ENCODE measurements around the gene CHID1. TPM values are rescaled to one million over a fixed set of nuclear protein-coding genes. Genes with fewer than 3 reads are reported as not detected.
A peak's percentile ranks its signal among the peaks of the same experiment; 100 is the strongest.

Gene CHID1
- total and polyA plus RNA-seq, 9 of the 15 experiments (the other 6 are each of a cell fraction or from before 2014, with no cell fraction given) = 15.1 to 108 (median 39.8) TPM

DNA sequence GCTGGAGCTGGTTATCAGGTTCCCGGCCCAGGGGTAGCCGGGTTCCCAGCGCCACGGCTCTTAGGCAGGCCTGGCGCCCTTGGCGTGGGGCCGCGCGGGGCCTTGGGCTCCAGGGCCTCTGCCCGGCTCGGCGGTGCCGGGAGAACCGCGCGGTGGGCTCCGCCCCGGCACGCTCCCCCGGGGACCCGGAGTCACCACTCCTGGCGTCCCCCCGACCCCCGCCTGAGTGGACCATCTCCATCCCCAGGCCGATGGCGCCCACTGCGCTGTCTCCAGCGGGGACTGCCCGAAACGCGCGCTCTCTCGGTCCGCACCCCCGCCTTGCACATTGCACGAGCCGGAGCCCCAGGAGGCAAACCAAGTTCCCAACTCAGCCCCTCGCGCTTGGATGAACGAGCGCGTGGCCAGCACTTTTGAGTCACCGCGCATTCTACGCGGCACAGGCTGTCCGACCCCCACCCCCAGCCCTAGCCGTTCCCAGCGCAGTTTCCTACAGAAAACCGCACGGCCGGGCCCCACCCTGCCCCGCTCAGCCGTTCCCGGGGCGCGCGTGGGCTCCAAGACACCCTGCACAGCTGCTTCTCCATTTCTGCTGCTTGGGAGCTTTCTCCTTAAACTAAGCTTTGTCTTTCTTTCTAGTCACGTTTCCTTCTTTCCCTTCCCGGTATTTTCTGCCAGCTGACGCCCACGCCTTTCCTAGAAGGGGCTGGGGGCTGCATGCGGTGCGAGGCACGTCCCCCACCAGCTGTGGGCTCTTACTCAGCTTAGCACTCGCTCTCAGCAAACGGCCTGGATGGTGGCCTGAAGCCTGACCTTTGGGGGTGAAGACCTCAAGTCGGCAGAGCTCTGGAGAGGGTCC is 650 bp upstream of the CHID1 start (continued):
- TF ChIP-seq, protein P1, sequence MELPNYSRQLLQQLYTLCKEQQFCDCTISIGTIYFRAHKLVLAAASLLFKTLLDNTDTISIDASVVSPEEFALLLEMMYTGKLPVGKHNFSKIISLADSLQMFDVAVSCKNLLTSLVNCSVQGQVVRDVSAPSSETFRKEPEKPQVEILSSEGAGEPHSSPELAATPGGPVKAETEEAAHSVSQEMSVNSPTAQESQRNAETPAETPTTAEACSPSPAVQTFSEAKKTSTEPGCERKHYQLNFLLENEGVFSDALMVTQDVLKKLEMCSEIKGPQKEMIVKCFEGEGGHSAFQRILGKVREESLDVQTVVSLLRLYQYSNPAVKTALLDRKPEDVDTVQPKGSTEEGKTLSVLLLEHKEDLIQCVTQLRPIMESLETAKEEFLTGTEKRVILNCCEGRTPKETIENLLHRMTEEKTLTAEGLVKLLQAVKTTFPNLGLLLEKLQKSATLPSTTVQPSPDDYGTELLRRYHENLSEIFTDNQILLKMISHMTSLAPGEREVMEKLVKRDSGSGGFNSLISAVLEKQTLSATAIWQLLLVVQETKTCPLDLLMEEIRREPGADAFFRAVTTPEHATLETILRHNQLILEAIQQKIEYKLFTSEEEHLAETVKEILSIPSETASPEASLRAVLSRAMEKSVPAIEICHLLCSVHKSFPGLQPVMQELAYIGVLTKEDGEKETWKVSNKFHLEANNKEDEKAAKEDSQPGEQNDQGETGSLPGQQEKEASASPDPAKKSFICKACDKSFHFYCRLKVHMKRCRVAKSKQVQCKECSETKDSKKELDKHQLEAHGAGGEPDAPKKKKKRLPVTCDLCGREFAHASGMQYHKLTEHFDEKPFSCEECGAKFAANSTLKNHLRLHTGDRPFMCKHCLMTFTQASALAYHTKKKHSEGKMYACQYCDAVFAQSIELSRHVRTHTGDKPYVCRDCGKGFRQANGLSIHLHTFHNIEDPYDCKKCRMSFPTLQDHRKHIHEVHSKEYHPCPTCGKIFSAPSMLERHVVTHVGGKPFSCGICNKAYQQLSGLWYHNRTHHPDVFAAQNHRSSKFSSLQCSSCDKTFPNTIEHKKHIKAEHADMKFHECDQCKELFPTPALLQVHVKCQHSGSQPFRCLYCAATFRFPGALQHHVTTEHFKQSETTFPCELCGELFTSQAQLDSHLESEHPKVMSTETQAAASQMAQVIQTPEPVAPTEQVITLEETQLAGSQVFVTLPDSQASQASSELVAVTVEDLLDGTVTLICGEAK (IDR thresholded peaks at IDR 0.05) = 0 out of 2 replicates have a peak, but pooled peaks have one; percentile 37
- TF ChIP-seq, protein P1 (CRISPR knock-in tag; IDR thresholded peaks at IDR 0.05) = no peak
- TF ChIP-seq DIDO1 (tag; IDR thresholded peaks at IDR 0.05; ENCODE audit: low read depth) (no peak), MECOM (CRISPR knock-in tag; IDR thresholded peaks at IDR 0.05) (no peak), ZNF134 (CRISPR knock-in tag; conservative IDR thresholded peaks at IDR 0.05) (no peak), TRIM28 (IDR thresholded peaks at IDR 0.05) (no peak), BCL6 (CRISPR knock-in tag; IDR thresholded peaks at IDR 0.05) (no peak), TRIM24 (IDR thresholded peaks at IDR 0.05) (no peak), ZSCAN29 (IDR thresholded peaks at IDR 0.05) (no peak; the same call in 1 of the 2 replicates), PPARD (CRISPR knock-in tag; IDR thresholded peaks at IDR 0.05) (no peak), MEF2A (IDR thresholded peaks at IDR 0.05; ENCODE audit: control insufficient read depth, low read depth, low read length) (no peak), SMARCC2 (IDR thresholded peaks at IDR 0.05; ENCODE audit: low read depth) (0 out of 2 replicates have a peak, but pooled peaks have one; percentile 16), BRCA1 (IDR thresholded peaks at IDR 0.05) (no peak), BRCA1 (CRISPR knock-in tag; IDR thresholded peaks at IDR 0.05) (no peak), SREBF1 (IDR thresholded peaks at IDR 0.05; ENCODE audit: borderline replicate concordance, low read depth, low read length) (no peak)
- TF ChIP-seq, protein P2, sequence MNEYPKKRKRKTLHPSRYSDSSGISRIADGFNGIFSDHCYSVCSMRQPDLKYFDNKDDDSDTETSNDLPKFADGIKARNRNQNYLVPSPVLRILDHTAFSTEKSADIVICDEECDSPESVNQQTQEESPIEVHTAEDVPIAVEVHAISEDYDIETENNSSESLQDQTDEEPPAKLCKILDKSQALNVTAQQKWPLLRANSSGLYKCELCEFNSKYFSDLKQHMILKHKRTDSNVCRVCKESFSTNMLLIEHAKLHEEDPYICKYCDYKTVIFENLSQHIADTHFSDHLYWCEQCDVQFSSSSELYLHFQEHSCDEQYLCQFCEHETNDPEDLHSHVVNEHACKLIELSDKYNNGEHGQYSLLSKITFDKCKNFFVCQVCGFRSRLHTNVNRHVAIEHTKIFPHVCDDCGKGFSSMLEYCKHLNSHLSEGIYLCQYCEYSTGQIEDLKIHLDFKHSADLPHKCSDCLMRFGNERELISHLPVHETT (CRISPR knock-in tag; conservative IDR thresholded peaks at IDR 0.05 in 1 of 2, IDR thresholded peaks at IDR 0.05 in 1 of 2) = no peak; a peak in 1 of 4 replicates
- TF ChIP-seq, protein P3, sequence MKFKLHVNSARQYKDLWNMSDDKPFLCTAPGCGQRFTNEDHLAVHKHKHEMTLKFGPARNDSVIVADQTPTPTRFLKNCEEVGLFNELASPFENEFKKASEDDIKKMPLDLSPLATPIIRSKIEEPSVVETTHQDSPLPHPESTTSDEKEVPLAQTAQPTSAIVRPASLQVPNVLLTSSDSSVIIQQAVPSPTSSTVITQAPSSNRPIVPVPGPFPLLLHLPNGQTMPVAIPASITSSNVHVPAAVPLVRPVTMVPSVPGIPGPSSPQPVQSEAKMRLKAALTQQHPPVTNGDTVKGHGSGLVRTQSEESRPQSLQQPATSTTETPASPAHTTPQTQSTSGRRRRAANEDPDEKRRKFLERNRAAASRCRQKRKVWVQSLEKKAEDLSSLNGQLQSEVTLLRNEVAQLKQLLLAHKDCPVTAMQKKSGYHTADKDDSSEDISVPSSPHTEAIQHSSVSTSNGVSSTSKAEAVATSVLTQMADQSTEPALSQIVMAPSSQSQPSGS (CRISPR knock-in tag; IDR thresholded peaks at IDR 0.05) = no peak
